Smooth muscle cell (in vitro differentiated cells): ENCODE results near the gene DPH2. TPM values are rescaled to one million over a fixed set of nuclear protein-coding genes. Genes with fewer than 3 reads are reported as not detected.

Experiments used
- DNase-seq: peaks from one replicate; lab custom pipeline; 2025; ENCODE audit not compliant: unreplicated experiment; lab: John Stamatoyannopoulos, UW
- H2AFZ ChIP-seq: fragments of 200-600 bp; sonication (generic); 2 replicates; pipeline ENCODE4 v1.6.0; 2016; ENCODE audit warnings: antibody characterized with exemption, low read depth, mild to moderate bottlenecking
- H3F3A ChIP-seq: fragments of 200-600 bp; sonication (generic); 2 replicates; pipeline ENCODE4 v1.6.0; 2017; ENCODE audit warnings: antibody characterized with exemption, low read depth
- H3K27ac ChIP-seq: fragments of 200-600 bp; sonication (generic); 2 replicates; pipeline ENCODE4 v1.5.1; 2016; ENCODE audit warnings: low read depth, mild to moderate bottlenecking
- H3K27me3 ChIP-seq: fragments of 200-600 bp; sonication (generic); 2 replicates; pipeline ENCODE4 v1.6.1; 2016; ENCODE audit warnings: low read depth, mild to moderate bottlenecking
- H3K36me3 ChIP-seq: fragments of 200-600 bp; sonication (generic); 2 replicates; pipeline ENCODE4 v1.5.1; 2016; ENCODE audit warnings: low read depth
- H3K4me1 ChIP-seq: fragments of 200-600 bp; sonication (generic); 2 replicates; pipeline ENCODE4 v1.5.1; 2016; ENCODE audit warnings: low read depth
- H3K4me2 ChIP-seq: fragments of 200-600 bp; sonication (generic); 2 replicates; pipeline ENCODE4 v1.6.0; 2016; ENCODE audit warnings: mild to moderate bottlenecking
- H3K4me3 ChIP-seq: fragments of 200-600 bp; sonication (generic); 2 replicates; pipeline ENCODE4 v1.5.1; 2016; ENCODE audit warnings: mild to moderate bottlenecking
- H3K79me2 ChIP-seq: fragments of 200-600 bp; sonication (generic); 2 replicates; pipeline ENCODE4 v1.6.0; 2016; ENCODE audit warnings: low read depth, mild to moderate bottlenecking
- H3K9ac ChIP-seq: fragments of 200-600 bp; sonication (generic); 2 replicates; pipeline ENCODE4 v1.6.0; 2016; ENCODE audit warnings: low read depth
- H3K9me3 ChIP-seq: fragments of 200-600 bp; sonication (generic); replicated peaks from 2 replicates; pipeline ENCODE4 v1.5.1; 2016; ENCODE audit warnings: low read depth
- H4K20me1 ChIP-seq: fragments of 200-600 bp; sonication (generic); 2 replicates; pipeline ENCODE4 v1.6.0; 2016; ENCODE audit warnings: low read depth
- WGBS: methylation state at CpG from one replicate; pipeline ENCODE4 v1.1.7; 2016; ENCODE audit warnings: low lambda C conversion rate; 5-methylcytosine and 5-hydroxymethylcytosine counted together
- polyA plus RNA-seq: library from polyadenylated mRNA; unstranded; fragments of >200 nt; fragmentation: Nextera tagmentation; extraction: Ambion mirVana; gene quantifications from 2 replicates; pipeline ENCODE4 v1.2.1, GENCODE V29; 2016
- total RNA-seq: library from RNA; depleted of rRNA; stranded (reverse); fragments of >200 nt; gene quantifications from 2 replicates; pipeline ENCODE4 v1.2.3, GENCODE V29; 2014
- TF ChIP-seq, protein P1 (sequence below): fragments of 200-600 bp; sonication (generic); IDR thresholded peaks from 2 replicates; pipeline ENCODE4 v1.5.1; 2017; ENCODE audit warnings: borderline replicate concordance, mild to moderate bottlenecking, antibody characterized with exemption; ENCODE audit not compliant: insufficient read depth, poor library complexity, severe bottlenecking

The DPH2 gene
- total and polyA plus RNA-seq, 2 experiments from 2014 or later, result 20.3 to 23.5 TPM

DNA sequence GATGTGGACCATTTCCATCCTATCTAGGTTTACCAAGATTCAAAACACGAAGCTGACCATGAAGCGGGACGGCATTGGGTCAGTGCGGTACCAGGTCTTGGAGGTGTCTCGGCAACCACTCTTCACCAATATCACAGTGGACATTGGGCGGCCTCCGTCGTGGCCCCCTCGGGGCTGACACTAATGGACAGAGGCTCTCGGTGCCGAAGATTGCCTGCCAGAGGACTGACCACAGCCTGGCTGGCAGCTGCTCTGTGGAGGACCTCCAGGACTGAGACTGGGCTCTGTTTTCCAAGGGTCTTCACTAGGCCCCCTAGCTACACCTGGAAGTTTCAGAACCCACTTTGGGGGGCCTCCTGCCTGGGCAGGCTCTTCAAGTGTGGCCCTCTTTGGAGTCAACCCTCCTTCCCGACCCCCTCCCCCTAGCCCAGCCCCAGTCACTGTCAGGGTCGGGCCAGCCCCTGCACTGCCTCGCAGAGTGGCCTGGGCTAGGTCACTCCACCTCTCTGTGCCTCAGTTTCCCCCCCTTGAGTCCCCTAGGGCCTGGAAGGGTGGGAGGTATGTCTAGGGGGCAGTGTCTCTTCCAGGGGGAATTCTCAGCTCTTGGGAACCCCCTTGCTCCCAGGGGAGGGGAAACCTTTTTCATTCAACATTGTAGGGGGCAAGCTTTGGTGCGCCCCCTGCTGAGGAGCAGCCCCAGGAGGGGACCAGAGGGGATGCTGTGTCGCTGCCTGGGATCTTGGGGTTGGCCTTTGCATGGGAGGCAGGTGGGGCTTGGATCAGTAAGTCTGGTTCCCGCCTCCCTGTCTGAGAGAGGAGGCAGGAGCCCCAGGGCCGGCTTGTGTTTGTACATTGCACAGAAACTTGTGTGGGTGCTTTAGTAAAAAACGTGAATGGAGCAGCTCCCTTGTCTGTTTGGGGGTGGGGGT, 20.7 kb downstream of the DPH2 start:
- Histone ChIP-seq H3K4me2 (peak overlapping the region; percentile 95), H3K9me3 (no peaks in the 10 kb centered on the region), H3K4me3 (peak overlapping the region; percentile 51), H3K9ac (peak overlapping the region; percentile 57), H3F3A (peaks cover 16% of the 10 kb centered on the region), H2AFZ (no peak overlapping the region), H3K36me3 (no peaks in the 10 kb centered on the region), H3K79me2 (no peaks in the 10 kb centered on the region), H3K4me1 (peaks cover 5% of the 10 kb centered on the region), H4K20me1 (peaks cover 4% of the 10 kb centered on the region), H3K27me3 (no peaks in the 10 kb centered on the region), H3K27ac (peak overlapping the region; percentile 55)
- DNase-seq, result no peak
- TF ChIP-seq, protein P1, sequence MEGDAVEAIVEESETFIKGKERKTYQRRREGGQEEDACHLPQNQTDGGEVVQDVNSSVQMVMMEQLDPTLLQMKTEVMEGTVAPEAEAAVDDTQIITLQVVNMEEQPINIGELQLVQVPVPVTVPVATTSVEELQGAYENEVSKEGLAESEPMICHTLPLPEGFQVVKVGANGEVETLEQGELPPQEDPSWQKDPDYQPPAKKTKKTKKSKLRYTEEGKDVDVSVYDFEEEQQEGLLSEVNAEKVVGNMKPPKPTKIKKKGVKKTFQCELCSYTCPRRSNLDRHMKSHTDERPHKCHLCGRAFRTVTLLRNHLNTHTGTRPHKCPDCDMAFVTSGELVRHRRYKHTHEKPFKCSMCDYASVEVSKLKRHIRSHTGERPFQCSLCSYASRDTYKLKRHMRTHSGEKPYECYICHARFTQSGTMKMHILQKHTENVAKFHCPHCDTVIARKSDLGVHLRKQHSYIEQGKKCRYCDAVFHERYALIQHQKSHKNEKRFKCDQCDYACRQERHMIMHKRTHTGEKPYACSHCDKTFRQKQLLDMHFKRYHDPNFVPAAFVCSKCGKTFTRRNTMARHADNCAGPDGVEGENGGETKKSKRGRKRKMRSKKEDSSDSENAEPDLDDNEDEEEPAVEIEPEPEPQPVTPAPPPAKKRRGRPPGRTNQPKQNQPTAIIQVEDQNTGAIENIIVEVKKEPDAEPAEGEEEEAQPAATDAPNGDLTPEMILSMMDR, result no peak
- WGBS, result 80% methylated on average over 19 of the region's 19 CpGs

DNA sequence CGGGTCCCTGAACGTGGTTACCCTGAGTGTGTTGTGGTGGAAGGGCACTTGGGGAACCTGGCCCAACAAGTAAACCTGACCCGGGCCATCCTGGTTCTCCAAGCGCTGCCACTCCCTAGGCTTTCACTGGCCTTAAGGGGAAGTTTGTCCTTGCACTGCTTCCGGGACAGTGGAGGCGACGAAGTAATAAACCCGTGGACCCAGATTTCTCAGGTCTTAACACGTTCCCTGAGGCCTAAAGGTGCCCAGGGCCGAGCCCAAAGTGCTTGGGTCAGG, 21.3 kb downstream of the DPH2 start:
- DNase-seq, result no peak
- Histone ChIP-seq H3K4me1 (peaks cover 5% of the 10 kb centered on the region), H3K79me2 (no peaks in the 10 kb centered on the region), H3K4me2 (peak overlapping the region; percentile 95), H3K36me3 (no peaks in the 10 kb centered on the region), H3F3A (peaks cover 16% of the 10 kb centered on the region), H3K27me3 (no peaks in the 10 kb centered on the region), H2AFZ (peak overlapping the region; percentile 6), H3K9ac (peak overlapping the region; percentile 57), H3K9me3 (no peaks in the 10 kb centered on the region), H4K20me1 (no peaks in the 10 kb centered on the region), H3K27ac (peak overlapping the region; percentile 55), H3K4me3 (peak overlapping the region; percentile 51)
- 3% methylated on average over 10 of the region's 10 CpGs for WGBS
- TF ChIP-seq, protein P1, result no peak

DNA sequence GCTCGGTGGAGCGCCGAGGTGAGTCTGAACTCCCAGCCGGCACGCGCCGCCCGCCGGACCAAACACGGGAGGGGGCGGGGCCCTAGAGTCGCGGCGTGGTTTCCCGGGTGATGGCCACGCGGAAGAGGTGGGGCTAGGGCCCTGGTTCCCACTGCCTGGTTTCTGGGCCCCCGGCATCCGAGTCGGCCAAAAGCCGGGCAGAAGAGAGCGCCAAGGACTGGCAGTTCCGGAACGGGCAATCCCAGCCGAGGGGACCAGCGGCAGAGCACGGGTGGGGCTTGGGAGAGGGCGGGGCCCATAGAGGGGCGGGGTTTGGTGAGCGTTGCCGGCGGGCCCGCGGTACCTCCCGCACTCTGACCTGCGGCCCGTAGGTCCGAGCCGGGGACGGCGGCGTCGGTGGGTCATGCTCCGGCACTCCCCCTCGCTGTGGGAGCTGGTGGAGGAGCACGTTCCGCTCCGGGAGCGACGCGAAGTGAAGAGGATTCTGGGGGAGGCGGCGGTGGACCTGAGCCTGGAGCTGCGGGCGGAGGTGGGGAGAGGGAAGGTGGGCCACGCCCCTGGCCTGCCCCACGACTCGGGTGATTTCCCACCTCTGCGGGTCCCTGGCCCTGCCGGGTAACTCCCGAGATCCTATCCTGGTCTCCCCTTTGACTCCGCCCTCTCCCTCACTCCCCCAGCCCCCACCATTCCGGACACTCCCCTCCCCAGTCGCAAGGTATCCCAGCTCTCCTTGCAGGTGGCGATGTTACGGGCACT, 21.8 kb downstream of the DPH2 start, which contains the start of gene CCDC24:
Gene CCDC24 (plus strand): TSS at position 124 of the 756 bp plus-strand sequence. CDS start 280 bp downstream, at position 404.
- H3K27ac ChIP-seq, result peak within 1 kb of the TSS; percentile 55
- peak within 1 kb of the TSS; percentile 95 for H3K4me2 ChIP-seq
- peak within 1 kb of the TSS; percentile 57 for H3K9ac ChIP-seq
- TF ChIP-seq, protein P1, result no peak
- H3K9me3 ChIP-seq, result no peaks in the 10 kb centered on the region
- H3K4me3 ChIP-seq, result peak within 1 kb of the TSS; percentile 51
- peaks cover 16% of the 10 kb centered on the region for H3F3A ChIP-seq
- H2AFZ ChIP-seq, result peak within 1 kb of the TSS; percentile 6
- H3K4me1 ChIP-seq, result peaks cover 10% of the 10 kb centered on the region
- peak; percentile 53 for DNase-seq
- under 1% methylated on average over 41 of the region's 66 CpGs for WGBS
- no peaks in the 10 kb centered on the region for H3K36me3 ChIP-seq
- no peaks in the 10 kb centered on the region for H4K20me1 ChIP-seq
- H3K27me3 ChIP-seq, result no peaks in the 10 kb centered on the region
- no peaks in the 10 kb centered on the region for H3K79me2 ChIP-seq
